Activated naive CD4-positive, alpha-beta T cell (primary cell): Measurements from ENCODE around the gene DMGDH.

ENCODE experiments used
- DNase-seq, 4 experiments: peaks; one replicate each; lab custom pipeline; 2025; lab: John Stamatoyannopoulos, UW

The DMGDH gene

GRCh38 chr5:78974601-78975000 is 94.9 kb downstream of the DMGDH start:
- no peak for DNase-seq

GRCh38 chr5:78974011-78974410 is 95.5 kb downstream of the DMGDH start:
- no peak for DNase-seq

GRCh38 chr5:78972654-78973428 is 96.6 kb downstream of the DMGDH start:
- no peak for DNase-seq

- no peak for DNase-seq
These were observed 97.5 kb downstream of the DMGDH start for GRCh38 chr5:78971998-78972397.

- no peak for DNase-seq
These were observed 100.7 kb downstream of the DMGDH start for GRCh38 chr5:78968781-78969180.

- DNase-seq, result no peak
These were observed 104.6 kb downstream of the DMGDH start for GRCh38 chr5:78964889-78965288.

- DNase-seq, result no peak
These were observed 107.7 kb downstream of the DMGDH start for GRCh38 chr5:78961743-78962142.

GRCh38 chr5:78959767-78960166 is 109.7 kb downstream of the DMGDH start:
- no peak for DNase-seq

GRCh38 chr5:78958672-78959445 is 110.6 kb downstream of the DMGDH start:
- DNase-seq, result no peak

- DNase-seq, result no peak
These were observed 112.6 kb downstream of the DMGDH start for GRCh38 chr5:78956901-78957300.

GRCh38 chr5:78953092-78953800 is 116.2 kb downstream of the DMGDH start:
- no peak for DNase-seq
